ENCODE results near the gene LRRC45.

The LRRC45 gene

GRCh38 chr17:82019690-82020571, 3.2 kb upstream of the LRRC45 start:
- DNase-seq (ENCODE audit: low spot score): peak; percentile 94

GRCh38 chr17:82020572-82021106, 2.5 kb upstream of the LRRC45 start:
- no peak for DNase-seq (ENCODE audit: low spot score)

GRCh38 chr17:82021107-82021899, 1.8 kb upstream of the LRRC45 start:
- peak; percentile 82 for DNase-seq (ENCODE audit: low spot score)

GRCh38 chr17:82021900-82022309, 1.2 kb upstream of the LRRC45 start:
- DNase-seq (ENCODE audit: low spot score): no peak

GRCh38 chr17:82022310-82022980, 660 bp upstream of the LRRC45 start, which contains the start of gene CENPX:
Gene CENPX, minus strand, starts transcription at chr17:82022878. Its CDS starts 17 bp downstream, at chr17:82022861.
- DNase-seq (ENCODE audit: low spot score): no peak

- peak; percentile 52 for DNase-seq (ENCODE audit: low spot score)
Measured at GRCh38 chr17:82023447-82024241, 539 bp downstream of the LRRC45 start.

GRCh38 chr17:82024859-82025258, 1.8 kb downstream of the LRRC45 start:
- no peak for DNase-seq (ENCODE audit: low spot score)

GRCh38 chr17:82025401-82026107, 2.4 kb downstream of the LRRC45 start:
- DNase-seq (ENCODE audit: low spot score): no peak

GRCh38 chr17:82028246-82028645, 5.1 kb downstream of the LRRC45 start:
- DNase-seq (ENCODE audit: low spot score): no peak

GRCh38 chr17:82028966-82029365, 5.9 kb downstream of the LRRC45 start:
- no peak for DNase-seq (ENCODE audit: low spot score)

GRCh38 chr17:82029391-82029790, 6.3 kb downstream of the LRRC45 start:
- DNase-seq (ENCODE audit: low spot score): no peak

GRCh38 chr17:82029990-82030469, 6.9 kb downstream of the LRRC45 start:
- no peak for DNase-seq (ENCODE audit: low spot score)

- DNase-seq (ENCODE audit: low spot score): peak; percentile 93
Measured at GRCh38 chr17:82030470-82031302, 7.6 kb downstream of the LRRC45 start.

GRCh38 chr17:82031303-82031884, 8.3 kb downstream of the LRRC45 start, which contains the start of gene RAC3:
Gene RAC3, plus strand, starts transcription at chr17:82031678. Its CDS starts 84 bp downstream, at chr17:82031762.
- DNase-seq (ENCODE audit: low spot score): peak; percentile 53

GRCh38 chr17:82031885-82032627, 9.0 kb downstream of the LRRC45 start:
- peak; percentile 77 for DNase-seq (ENCODE audit: low spot score)

- DNase-seq (ENCODE audit: low spot score): no peak
Measured at GRCh38 chr17:82033359-82034085, 10.4 kb downstream of the LRRC45 start.

GRCh38 chr17:82034371-82035011, 11.4 kb downstream of the LRRC45 start:
- no peak for DNase-seq (ENCODE audit: low spot score)

Data from HuH-7 (cell line).